Measurements from ENCODE around the gene ZNF157. TPM values are rescaled to one million over a fixed set of nuclear protein-coding genes. Genes with fewer than 3 reads are reported as not detected.

Gene ZNF157
- total RNA-seq, 1 donor, result under 0.01 TPM

DNA sequence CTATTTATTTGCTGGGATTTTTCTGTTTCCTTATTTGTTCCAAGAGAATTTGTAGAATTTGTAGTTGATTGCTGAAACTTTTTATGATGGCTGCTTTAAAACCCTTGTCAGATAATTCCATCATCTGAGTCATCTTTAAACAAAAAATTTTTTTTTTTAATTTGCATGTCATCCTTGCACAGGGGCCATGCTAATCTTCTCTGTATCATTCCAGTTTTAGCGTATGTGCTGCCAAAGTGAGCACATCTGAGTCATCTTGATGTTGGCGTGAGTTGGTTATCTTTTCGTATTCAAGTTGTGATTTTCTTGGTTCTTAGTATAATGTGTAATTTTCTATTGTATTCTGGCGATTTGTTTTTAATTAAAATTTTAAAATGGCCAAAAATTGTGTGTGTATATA lies 18.7 kb upstream of the ZNF157 start:
- Histone ChIP-seq H3K27me3 (ENCODE audit: insufficient read depth, low read length) (no peaks in the 10 kb centered on the region), H2AFZ (ENCODE audit: low read length) (no peak overlapping the region), H3K79me2 (ENCODE audit: insufficient read depth, low read length) (no peaks in the 10 kb centered on the region), H3K9me3 (ENCODE audit: low read depth, low read length) (no peaks in the 10 kb centered on the region), H3K4me1 (ENCODE audit: insufficient read depth, low read length) (no peaks in the 10 kb centered on the region), H3K36me3 (ENCODE audit: insufficient read depth, low read length) (no peaks in the 10 kb centered on the region), H4K20me1 (ENCODE audit: insufficient read depth, low read length) (no peaks in the 10 kb centered on the region), H3K27ac (ENCODE audit: low read depth, low read length) (no peak overlapping the region), H3K4me2 (ENCODE audit: insufficient read depth, low read length) (no peak overlapping the region), H3K4me3 (ENCODE audit: insufficient read depth, low read length) (no peak overlapping the region)
- TF ChIP-seq CTCF (IDR thresholded peaks at IDR 0.05; ENCODE audit: extremely low read depth, low read depth, low read length), result no peak
- DNase-seq (ENCODE audit: insufficient read length, low spot score, missing footprints), result no peak

GRCh38 chrX:47358387-47359065 lies 11.9 kb upstream of the ZNF157 start:
- DNase-seq (ENCODE audit: insufficient read length, low spot score, missing footprints), result no peak
- no peaks in the 10 kb centered on the region for H4K20me1 ChIP-seq (ENCODE audit: insufficient read depth, low read length)
- H2AFZ ChIP-seq (ENCODE audit: low read length), result no peak overlapping the region
- no peaks in the 10 kb centered on the region for H3K79me2 ChIP-seq (ENCODE audit: insufficient read depth, low read length)
- H3K4me2 ChIP-seq (ENCODE audit: insufficient read depth, low read length), result no peak overlapping the region
- H3K27me3 ChIP-seq (ENCODE audit: insufficient read depth, low read length), result no peaks in the 10 kb centered on the region
- peaks cover 5% of the 10 kb centered on the region for H3K4me1 ChIP-seq (ENCODE audit: insufficient read depth, low read length)
- no peaks in the 10 kb centered on the region for H3K36me3 ChIP-seq (ENCODE audit: insufficient read depth, low read length)
- no peak overlapping the region for H3K27ac ChIP-seq (ENCODE audit: low read depth, low read length)
- H3K9me3 ChIP-seq (ENCODE audit: low read depth, low read length), result no peaks in the 10 kb centered on the region
- no peak for TF ChIP-seq CTCF (IDR thresholded peaks at IDR 0.05; ENCODE audit: extremely low read depth, low read depth, low read length)
- H3K4me3 ChIP-seq (ENCODE audit: insufficient read depth, low read length), result no peak overlapping the region

DNA sequence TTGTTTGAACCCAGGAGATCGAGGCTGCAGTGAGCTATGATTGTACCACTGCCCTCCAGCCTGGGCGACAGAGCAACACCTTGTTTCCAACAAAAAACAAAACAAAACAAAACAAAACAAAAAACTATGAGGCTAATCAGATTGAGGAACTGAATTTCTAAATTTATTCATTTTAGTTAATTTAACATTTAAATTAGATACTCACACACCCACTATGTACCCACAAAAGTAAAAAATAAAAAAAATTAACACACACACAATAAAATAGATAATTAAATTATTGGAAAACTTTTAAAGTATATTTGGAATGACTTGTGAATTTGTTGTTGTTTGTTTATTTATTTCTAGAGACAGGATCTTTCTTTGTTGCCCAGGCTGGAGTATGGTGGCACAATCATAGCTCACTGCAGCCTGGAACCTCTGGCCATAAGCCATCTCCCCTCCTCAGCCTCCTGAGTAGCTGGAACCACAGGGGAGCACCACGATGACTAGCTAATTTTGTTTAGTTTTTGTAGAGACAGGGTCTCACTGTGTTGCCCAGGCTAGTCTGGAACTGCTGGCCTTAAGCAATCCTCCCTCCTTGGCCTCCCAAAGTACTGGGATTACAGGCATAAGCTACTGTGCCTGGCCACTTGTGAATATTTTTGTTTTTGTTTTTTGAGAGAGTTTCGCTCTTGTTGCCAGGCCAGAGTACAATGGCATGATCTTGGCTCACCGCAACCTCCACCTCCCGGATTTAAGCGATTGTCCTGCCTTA lies 9.8 kb upstream of the ZNF157 start:
- Histone ChIP-seq H2AFZ (ENCODE audit: low read length) (no peak overlapping the region), H3K9me3 (ENCODE audit: low read depth, low read length) (no peaks in the 10 kb centered on the region), H3K27ac (ENCODE audit: low read depth, low read length) (peak overlapping the region; percentile 76), H3K4me3 (ENCODE audit: insufficient read depth, low read length) (no peak overlapping the region), H3K4me2 (ENCODE audit: insufficient read depth, low read length) (no peak overlapping the region), H3K4me1 (ENCODE audit: insufficient read depth, low read length) (peaks cover 5% of the 10 kb centered on the region), H4K20me1 (ENCODE audit: insufficient read depth, low read length) (no peaks in the 10 kb centered on the region), H3K27me3 (ENCODE audit: insufficient read depth, low read length) (no peaks in the 10 kb centered on the region), H3K79me2 (ENCODE audit: insufficient read depth, low read length) (no peaks in the 10 kb centered on the region), H3K36me3 (ENCODE audit: insufficient read depth, low read length) (no peaks in the 10 kb centered on the region)
- no peak for TF ChIP-seq CTCF (IDR thresholded peaks at IDR 0.05; ENCODE audit: extremely low read depth, low read depth, low read length)
- no peak for DNase-seq (ENCODE audit: insufficient read length, low spot score, missing footprints)
